SH-SY5Y (cell line): ENCODE results near the gene KCNE3.

Experiments used
- GATA2 ChIP-seq: IDR thresholded peaks from 2 replicates; pipeline ENCODE4 v1.6.1; 2011; ENCODE audit warnings: mild to moderate bottlenecking, low read depth, low read length
- GATA3 ChIP-seq: IDR thresholded peaks from 2 replicates; pipeline ENCODE4 v1.6.1; 2011; ENCODE audit warnings: low read depth, mild to moderate bottlenecking, low read length, moderate library complexity

DNA sequence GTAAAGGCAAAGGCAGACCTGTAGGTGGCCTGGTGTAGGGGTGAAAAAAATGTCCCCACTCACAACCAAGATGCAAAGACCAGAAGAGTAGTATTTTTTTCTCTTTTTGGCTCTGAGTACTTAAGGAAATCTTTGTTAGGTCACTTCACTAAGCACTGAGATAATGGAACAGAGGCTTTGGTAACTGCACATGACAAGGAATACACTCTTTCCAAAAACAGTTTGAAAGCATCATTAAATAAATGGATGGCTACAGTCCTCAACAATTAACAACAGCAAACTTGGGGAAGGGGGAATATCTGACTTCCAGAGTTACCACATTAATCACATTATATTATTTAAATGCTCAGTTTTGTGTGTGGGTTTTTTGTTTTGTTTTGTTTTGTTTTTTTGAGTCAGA, 42.2 kb downstream of the KCNE3 start:
- TF ChIP-seq GATA3 (no peak), GATA2 (no peak)
